ENCODE data around the gene DGKD. TPM values are rescaled to one million over a fixed set of nuclear protein-coding genes. Genes with fewer than 3 reads are reported as not detected.
"Not testable (repeated sequence)": the region's sequence is repeated elsewhere in the genome, so short reads cannot be mapped to it uniquely, and the experiment has no call there.

DGKD gene
- total and polyA plus RNA-seq, 11 donors, result 15.5 to 88.6 (median 43.0) TPM

- TF ChIP-seq CTCF (IDR thresholded peaks at IDR 0.05), result no peak
- TF ChIP-seq POLR2A (IDR thresholded peaks at IDR 0.05), result no peak
- H3K36me3 ChIP-seq, result no peaks in the 10 kb centered on the region
- peaks cover 0 to 41% (median 0%) of the 10 kb centered on the region in 12 donors for H3K4me1 ChIP-seq
- peak overlapping the region in 7 of 12 donors; percentile 11 to 95 (median 55) for H3K27ac ChIP-seq
- intact Hi-C loops (cut with DNase I), result no loop called here
- H3K27me3 ChIP-seq, result no peaks in the 10 kb centered on the region
- peak; percentile 67 to 88 (median 77) for ATAC-seq
- DNase-seq, result peak; percentile 57 to 73 (median 69)
- H3K4me3 ChIP-seq, result no peak overlapping the region
- 70 to 73% (median 72%) methylated on average over 15 of the region's 15 CpGs for WGBS, 4 donors
- H3K9me3 ChIP-seq, result no peaks in the 10 kb centered on the region
Observed at GRCh38 chr2:233331536-233331935, 22.8 kb upstream of the DGKD start.

- WGBS, 4 donors, result 85 to 89% (median 87%) methylated on average over 4 of the region's 4 CpGs
- TF ChIP-seq CTCF (IDR thresholded peaks at IDR 0.05) (no peak), POLR2A (IDR thresholded peaks at IDR 0.05) (no peak)
- Histone ChIP-seq H3K27me3 (no peaks in the 10 kb centered on the region), H3K27ac (peak overlapping the region in 8 of 12 donors; percentile 6 to 95 (median 46)), H3K36me3 (no peaks in the 10 kb centered on the region), H3K9me3 (no peaks in the 10 kb centered on the region), H3K4me1 (peaks cover 0 to 41% (median 0%) of the 10 kb centered on the region in 12 donors), H3K4me3 (no peak overlapping the region)
- DNase-seq (no peak), ATAC-seq (no peak)
- intact Hi-C loops (cut with DNase I), result no loop called here
Observed at GRCh38 chr2:233332125-233332524, 22.2 kb upstream of the DGKD start.

GRCh38 chr2:233334915-233335314 is 19.4 kb upstream of the DGKD start:
- H3K4me1 ChIP-seq, result peaks cover 0 to 47% (median 0%) of the 10 kb centered on the region in 12 donors
- H3K27me3 ChIP-seq, result no peaks in the 10 kb centered on the region
- H3K36me3 ChIP-seq, result no peaks in the 10 kb centered on the region
- WGBS, 4 donors, result 87 to 91% (median 89%) methylated on average over 10 to 11 of the region's 11 CpGs
- ATAC-seq (no peak), DNase-seq (no peak)
- H3K9me3 ChIP-seq, result no peaks in the 10 kb centered on the region
- TF ChIP-seq CTCF (IDR thresholded peaks at IDR 0.05) (no peak), POLR2A (IDR thresholded peaks at IDR 0.05) (no peak)
- no peak overlapping the region for H3K4me3 ChIP-seq
- intact Hi-C loops (cut with DNase I), result no loop called here
- no peak overlapping the region for H3K27ac ChIP-seq

GRCh38 chr2:233336091-233336490 is 18.2 kb upstream of the DGKD start:
- DNase-seq; H3K27ac ChIP-seq; intact Hi-C loops (cut with DNase I); H3K4me3 ChIP-seq; H3K36me3 ChIP-seq; H3K9me3 ChIP-seq; ATAC-seq; H3K27me3 ChIP-seq: not testable (repeated sequence)
- 92 to 96% (median 94%) methylated on average over 13 of the region's 13 CpGs for WGBS, 4 donors
- peaks cover 0 to 37% (median 0%) of the 10 kb centered on the region in 12 donors for H3K4me1 ChIP-seq

- Histone ChIP-seq H3K36me3 (no peaks in the 10 kb centered on the region), H3K27ac (no peak overlapping the region), H3K9me3 (peaks cover 0 to 3% (median 0%) of the 10 kb centered on the region in 12 donors), H3K27me3 (no peaks in the 10 kb centered on the region), H3K4me3 (no peak overlapping the region), H3K4me1 (peaks cover 0 to 34% (median 0%) of the 10 kb centered on the region in 12 donors)
- TF ChIP-seq POLR2A (IDR thresholded peaks at IDR 0.05) (no peak), CTCF (IDR thresholded peaks at IDR 0.05) (no peak)
- DNase-seq, result no peak
- 83 to 94% (median 93%) methylated on average over 5 of the region's 5 CpGs for WGBS, 4 donors
- intact Hi-C loops (cut with DNase I), result no loop called here
- ATAC-seq, result no peak
Observed at GRCh38 chr2:233336541-233336940, 17.8 kb upstream of the DGKD start.
